ENCODE results near the gene PER1. TPM values are rescaled to one million over a fixed set of nuclear protein-coding genes. Genes with fewer than 3 reads are reported as not detected.
A peak's percentile ranks its signal among the peaks of the same experiment; 100 is the strongest.

The PER1 gene
- total and polyA plus RNA-seq, 10 of the 15 experiments (the other 5 are each of a cell fraction or from before 2014, with no cell fraction given): 0.02 to 25.1 (median 5.4) TPM

GRCh38 chr17:8119581-8120519 lies 32.4 kb downstream of the PER1 start (continued):
- TF ChIP-seq ZBTB4 (CRISPR knock-in tag; IDR thresholded peaks at IDR 0.05): no peak
- TF ChIP-seq ATF2 (IDR thresholded peaks at IDR 0.05; ENCODE audit: low read length): no peak; the same call in 1 of the 2 replicates
- TF ChIP-seq RFX5 (IDR thresholded peaks at IDR 0.05; ENCODE audit: low read depth, low read length): no peak
- TF ChIP-seq BACH1 (IDR thresholded peaks at IDR 0.05; ENCODE audit: borderline replicate concordance): peak; percentile 56; the same call in 1 of the 2 replicates
- TF ChIP-seq POLR2AphosphoS5 (IDR thresholded peaks at IDR 0.05; ENCODE audit: low read length): no peak
- no peak for TF ChIP-seq CBX3 (IDR thresholded peaks at IDR 0.05; ENCODE audit: borderline replicate concordance, low read depth)
- peak; percentile 62; the same call in 1 of the 2 replicates for TF ChIP-seq GABPA (IDR thresholded peaks at IDR 0.05; ENCODE audit: low read depth)
- no peak for TF ChIP-seq MYB (IDR thresholded peaks at IDR 0.05; ENCODE audit: borderline replicate concordance, low read depth, low read length)
- TF ChIP-seq MXI1 (IDR thresholded peaks at IDR 0.05; ENCODE audit: low read depth, low read length): no peak
- peak; percentile 73; the same call in 1 of the 2 replicates for TF ChIP-seq TCF12 (IDR thresholded peaks at IDR 0.05; ENCODE audit: low read depth, low read length)
- no peak for TF ChIP-seq WRNIP1 (IDR thresholded peaks at IDR 0.05; ENCODE audit: borderline replicate concordance, low read depth, low read length)
- no peak for TF ChIP-seq NFXL1 (IDR thresholded peaks at IDR 0.05; ENCODE audit: borderline replicate concordance)
- no peak for TF ChIP-seq CBX5 (IDR thresholded peaks at IDR 0.05; ENCODE audit: low read depth)
- no peak for TF ChIP-seq ZBTB33 (IDR thresholded peaks at IDR 0.05)
- peak; percentile 82 for TF ChIP-seq PKNOX1 (IDR thresholded peaks at IDR 0.05)
- no peak; the same call in 1 of the 2 replicates for TF ChIP-seq PML (IDR thresholded peaks at IDR 0.05; ENCODE audit: low read length)
- TF ChIP-seq KDM1A (IDR thresholded peaks at IDR 0.05; ENCODE audit: borderline replicate concordance): no peak
- no peak for TF ChIP-seq KAT2A (conservative IDR thresholded peaks at IDR 0.05; ENCODE audit: control insufficient read depth, low read depth, low read length)
- TF ChIP-seq TARDBP (IDR thresholded peaks at IDR 0.05; ENCODE audit: borderline replicate concordance): peak; percentile 97
- peak; percentile 51; the same call in 1 of the 2 replicates for TF ChIP-seq MTA3 (IDR thresholded peaks at IDR 0.05; ENCODE audit: borderline replicate concordance, low read length)
- peak; percentile 16; the same call in 1 of the 2 replicates for TF ChIP-seq GATAD2B (conservative IDR thresholded peaks at IDR 0.05; ENCODE audit: low read depth)
- TF ChIP-seq BRCA1 (IDR thresholded peaks at IDR 0.05; ENCODE audit: low read depth, low read length): no peak
